Activated naive CD4-positive, alpha-beta T cell treated with anti-CD3 and anti-CD28 coated beads, Interleukin-2, amount 10 ng/mL, durations not matched to agents 7 days and 5 days (primary cell): Measurements from ENCODE around the gene OR14A16.

Experiments
- CTCF ChIA-PET: fragments of 350-600 bp; sonication (Branson Sonifier 250); formaldehyde crosslinking; loops from one replicate; lab custom pipeline; 2021; ENCODE audit warnings: antibody characterized with exemption; lab: Charles Lee
- DNase-seq: peaks from one replicate; pipeline ENCODE4 v3.0.0-alpha.2; 2020
- H3K27ac Mint-ChIP-seq: one replicate; pipeline ENCODE4 v1.8.0; 2021; ENCODE audit warnings: mild to moderate bottlenecking, moderate library complexity, mixed read lengths
- H3K27me3 Mint-ChIP-seq: one replicate; pipeline ENCODE4 v1.8.0; 2021; ENCODE audit warnings: mild to moderate bottlenecking, mixed read lengths
- H3K36me3 Mint-ChIP-seq: one replicate; pipeline ENCODE4 v1.8.0; 2021; ENCODE audit warnings: mixed read lengths
- H3K4me1 Mint-ChIP-seq: one replicate; pipeline ENCODE4 v1.8.0; 2021; ENCODE audit warnings: mixed read lengths
- H3K4me3 Mint-ChIP-seq: one replicate; pipeline ENCODE4 v1.8.0; 2021; ENCODE audit warnings: mild to moderate bottlenecking, moderate library complexity, mixed read lengths
- H3K9me3 Mint-ChIP-seq: one replicate; pipeline ENCODE4 v1.8.0; 2021; ENCODE audit warnings: mixed read lengths

Gene OR14A16, protein sequence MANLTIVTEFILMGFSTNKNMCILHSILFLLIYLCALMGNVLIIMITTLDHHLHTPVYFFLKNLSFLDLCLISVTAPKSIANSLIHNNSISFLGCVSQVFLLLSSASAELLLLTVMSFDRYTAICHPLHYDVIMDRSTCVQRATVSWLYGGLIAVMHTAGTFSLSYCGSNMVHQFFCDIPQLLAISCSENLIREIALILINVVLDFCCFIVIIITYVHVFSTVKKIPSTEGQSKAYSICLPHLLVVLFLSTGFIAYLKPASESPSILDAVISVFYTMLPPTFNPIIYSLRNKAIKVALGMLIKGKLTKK

DNA sequence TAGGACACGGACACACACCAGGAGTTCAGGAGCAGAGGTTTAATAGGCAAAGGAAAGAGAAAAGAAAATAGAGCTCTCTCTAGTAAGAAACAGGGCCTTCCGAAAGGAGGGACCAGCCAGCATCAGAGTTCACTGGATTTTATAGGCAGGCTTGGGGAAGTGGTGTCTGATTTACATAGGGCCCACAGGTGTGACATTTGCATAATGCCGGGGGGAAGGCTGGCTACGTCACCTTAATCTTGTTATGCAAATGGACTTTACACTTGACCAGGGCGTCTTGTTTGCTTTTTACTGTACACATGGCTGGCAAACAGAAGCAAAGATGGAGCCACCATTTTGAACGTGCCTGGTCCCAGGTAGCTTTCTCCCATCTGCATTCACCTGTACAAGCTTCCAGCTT is at the start of gene OR14A16:
OR14A16 (minus strand) TSS at position 97 of the 400 bp plus-strand sequence. CDS start 8,390 bp downstream, outside the sequence.
- H3K36me3 Mint-ChIP-seq = no peaks in the 10 kb centered on the region
- H3K27ac Mint-ChIP-seq = no peak within 1 kb of the TSS
- no peaks in the 10 kb centered on the region for H3K27me3 Mint-ChIP-seq

DNA sequence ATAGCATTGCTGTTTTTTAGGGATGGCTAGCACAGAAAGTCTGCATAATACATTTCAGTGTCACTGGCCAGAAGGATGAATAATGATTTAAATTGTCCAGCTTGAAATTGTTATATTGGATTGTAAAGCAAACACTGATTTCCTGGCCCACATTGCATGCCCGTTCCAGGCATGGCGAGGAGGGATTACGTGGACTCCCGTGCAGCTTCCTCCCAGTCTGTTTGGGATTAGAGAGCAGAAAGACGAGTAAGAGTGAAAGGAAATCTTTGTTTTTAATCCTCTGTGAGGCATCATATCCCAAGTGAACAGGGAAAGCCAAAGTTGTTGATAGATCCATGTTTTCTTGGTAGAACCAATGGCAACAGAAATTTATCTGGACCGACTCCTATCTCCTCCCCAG is 41.5 kb upstream of the OR14A16 start:
- peaks cover 4% of the 10 kb centered on the region for H3K9me3 Mint-ChIP-seq
- no peaks in the 10 kb centered on the region for H3K36me3 Mint-ChIP-seq
- no peak for DNase-seq
- no peak overlapping the region for H3K4me3 Mint-ChIP-seq
- H3K27me3 Mint-ChIP-seq = peaks cover 2% of the 10 kb centered on the region
- CTCF ChIA-PET = no interaction called here
- H3K4me1 Mint-ChIP-seq = no peaks in the 10 kb centered on the region
- no peak overlapping the region for H3K27ac Mint-ChIP-seq

More for the DNA sequence above, at the start of gene OR14A16:
- Mint-ChIP-seq H3K4me3 (no peak within 1 kb of the TSS), H3K9me3 (no peaks in the 10 kb centered on the region), H3K4me1 (no peaks in the 10 kb centered on the region)
- DNase-seq = no peak
- CTCF ChIA-PET = no interaction called here

DNA sequence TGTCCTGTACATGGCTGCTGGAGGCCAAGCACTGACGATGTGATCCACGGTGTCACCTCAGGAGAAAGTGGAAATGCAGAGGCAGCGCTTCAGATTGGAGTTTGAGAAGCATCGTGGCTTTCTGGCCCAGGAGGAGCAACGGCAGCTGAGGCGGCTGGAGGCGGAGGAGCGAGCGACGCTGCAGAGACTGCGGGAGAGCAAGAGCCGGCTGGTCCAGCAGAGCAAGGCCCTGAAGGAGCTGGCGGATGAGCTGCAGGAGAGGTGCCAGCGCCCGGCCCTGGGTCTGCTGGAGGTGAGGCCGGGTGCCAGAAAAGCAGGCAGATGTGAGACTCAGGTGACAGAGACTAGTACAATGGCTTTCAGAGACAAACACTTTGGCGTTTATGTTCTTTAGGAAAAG is 40.7 kb upstream of the OR14A16 start:
- CTCF ChIA-PET = no interaction called here
- H3K27me3 Mint-ChIP-seq = peaks cover 7% of the 10 kb centered on the region
- H3K4me3 Mint-ChIP-seq = no peak overlapping the region
- DNase-seq = no peak
- H3K27ac Mint-ChIP-seq = no peak overlapping the region
- peaks cover 1% of the 10 kb centered on the region for H3K9me3 Mint-ChIP-seq
- H3K4me1 Mint-ChIP-seq = no peaks in the 10 kb centered on the region
- H3K36me3 Mint-ChIP-seq = no peaks in the 10 kb centered on the region

DNA sequence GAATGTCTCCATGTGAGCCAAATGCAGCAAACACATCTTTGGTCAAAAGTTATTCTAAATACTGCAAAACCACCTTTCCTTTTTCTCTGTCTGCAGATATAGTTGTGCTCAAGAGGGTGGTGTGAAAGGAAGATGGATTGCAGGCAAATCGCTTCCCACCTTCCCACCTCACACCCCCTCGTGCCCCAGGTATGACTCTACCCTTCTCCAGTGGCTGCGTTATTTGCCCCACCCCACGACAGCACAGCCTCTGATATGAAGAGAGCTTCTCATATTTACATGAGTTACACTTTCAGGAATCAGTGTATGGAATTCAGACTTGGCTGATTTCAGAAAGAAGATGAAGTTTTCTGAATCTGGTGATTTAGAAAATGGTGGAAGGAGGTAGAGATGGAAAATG is 38.8 kb upstream of the OR14A16 start:
- H3K27ac Mint-ChIP-seq = no peak overlapping the region
- no peak for DNase-seq
- no peaks in the 10 kb centered on the region for H3K9me3 Mint-ChIP-seq
- H3K4me1 Mint-ChIP-seq = peaks cover 8% of the 10 kb centered on the region
- peaks cover 21% of the 10 kb centered on the region for H3K27me3 Mint-ChIP-seq
- no peak overlapping the region for H3K4me3 Mint-ChIP-seq
- CTCF ChIA-PET = no interaction called here
- H3K36me3 Mint-ChIP-seq = no peaks in the 10 kb centered on the region

DNA sequence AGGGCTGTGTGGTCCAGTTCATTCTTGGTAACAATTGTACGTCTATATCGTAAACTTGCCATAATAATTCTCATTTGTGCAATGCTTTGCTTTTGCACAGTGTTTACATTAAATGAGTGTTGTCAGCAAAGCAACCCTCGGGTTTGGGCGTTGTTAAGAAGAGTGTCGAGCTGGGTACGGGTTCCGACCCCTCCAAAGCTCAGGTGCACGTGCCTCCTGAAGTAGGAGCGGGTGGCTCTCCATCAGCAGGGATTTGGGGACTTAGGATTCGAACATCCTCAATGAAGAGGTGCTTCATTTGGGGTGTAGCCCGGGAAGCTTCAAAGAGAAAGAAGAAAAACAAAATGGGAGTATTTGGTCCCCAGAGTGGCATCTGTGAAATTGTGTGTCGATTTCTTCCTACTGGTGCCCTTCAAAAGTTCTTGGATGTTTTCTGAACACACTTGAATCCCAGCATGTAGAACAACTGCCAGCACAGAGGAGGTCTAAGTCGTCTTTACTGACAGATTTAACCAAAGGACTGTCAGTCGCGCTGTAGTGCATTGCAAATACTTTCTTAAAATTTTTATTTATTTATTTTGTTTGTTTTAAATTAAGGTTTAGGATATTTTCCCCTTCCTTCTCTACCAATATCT is 34.2 kb upstream of the OR14A16 start:
- Mint-ChIP-seq H3K27ac (no peak overlapping the region), H3K27me3 (peaks cover 47% of the 10 kb centered on the region), H3K36me3 (no peaks in the 10 kb centered on the region), H3K9me3 (no peaks in the 10 kb centered on the region), H3K4me3 (peak overlapping the region; percentile 73), H3K4me1 (peaks cover 13% of the 10 kb centered on the region)
- CTCF ChIA-PET = interaction anchor here (1.3 kb wide), 2 partner anchors 16 to 48 kb away, joined by 3 to 4 read pairs; partner anchors contain the start of gene OR11L1
- no peak for DNase-seq

DNA sequence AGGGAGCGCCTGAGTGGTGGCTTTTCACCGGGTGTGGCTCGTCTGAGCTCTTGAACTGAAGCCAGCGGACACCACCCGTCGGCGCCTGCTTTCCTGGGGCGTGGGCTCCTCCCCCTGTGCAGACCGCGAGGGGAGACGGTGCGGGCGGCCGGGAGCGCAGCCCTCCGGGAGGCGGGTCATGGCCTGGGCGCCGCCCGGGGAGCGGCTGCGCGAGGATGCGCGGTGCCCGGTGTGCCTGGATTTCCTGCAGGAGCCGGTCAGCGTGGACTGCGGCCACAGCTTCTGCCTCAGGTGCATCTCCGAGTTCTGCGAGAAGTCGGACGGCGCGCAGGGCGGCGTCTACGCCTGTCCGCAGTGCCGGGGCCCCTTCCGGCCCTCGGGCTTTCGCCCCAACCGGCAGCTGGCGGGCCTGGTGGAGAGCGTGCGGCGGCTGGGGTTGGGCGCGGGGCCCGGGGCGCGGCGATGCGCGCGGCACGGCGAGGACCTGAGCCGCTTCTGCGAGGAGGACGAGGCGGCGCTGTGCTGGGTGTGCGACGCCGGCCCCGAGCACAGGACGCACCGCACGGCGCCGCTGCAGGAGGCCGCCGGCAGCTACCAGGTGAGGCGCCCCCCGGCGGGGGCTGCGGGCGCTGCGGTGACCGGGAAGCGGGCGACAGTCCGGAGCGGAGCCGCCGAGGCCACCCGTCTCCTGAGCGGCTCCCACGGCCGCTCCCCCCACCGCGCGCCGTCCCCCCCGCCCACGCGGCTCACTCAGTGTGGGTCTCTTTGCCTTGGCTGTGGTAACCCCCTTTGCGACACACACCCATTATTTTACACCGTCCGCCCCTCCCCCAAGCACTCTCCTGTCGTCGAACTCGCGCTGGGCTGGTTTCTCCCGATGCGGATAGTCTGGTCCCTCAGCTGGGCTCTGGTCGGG is 33.4 kb upstream of the OR14A16 start, which contains the start of gene TRIM58:
TRIM58 (plus strand) TSS at position 119 of the 916 bp plus-strand sequence; CDS start at position 179, 60 bp downstream.
- CTCF ChIA-PET = interaction anchor here (1.3 kb wide), 3 partner anchors 15 to 49 kb away, joined by 3 to 4 read pairs (median 3); partner anchors contain the start of gene OR11L1
- Mint-ChIP-seq H3K27ac (peak within 1 kb of the TSS; percentile 49), H3K4me3 (peak within 1 kb of the TSS; percentile 73), H3K4me1 (peaks cover 13% of the 10 kb centered on the region), H3K27me3 (peaks cover 47% of the 10 kb centered on the region), H3K9me3 (no peaks in the 10 kb centered on the region), H3K36me3 (no peaks in the 10 kb centered on the region)
- peak; percentile 51 for DNase-seq

DNA sequence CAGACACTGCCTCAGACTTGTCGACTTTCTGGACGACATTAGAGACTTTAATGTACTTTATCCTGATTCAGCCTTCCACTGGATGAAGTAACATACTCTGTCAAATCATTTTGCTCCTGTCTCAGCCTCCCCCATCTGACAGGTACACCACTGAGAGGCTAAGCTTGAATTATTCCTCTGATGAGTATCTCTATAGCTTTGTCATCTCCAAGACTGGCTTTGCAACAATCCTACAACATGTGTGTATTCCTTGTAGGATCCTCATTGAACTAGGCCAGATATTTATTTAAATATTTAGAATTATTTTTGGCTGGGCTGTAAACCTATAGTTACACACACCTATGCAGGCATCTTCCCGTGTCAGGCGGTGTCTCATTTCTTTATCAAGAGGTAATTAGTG is 32.0 kb upstream of the OR14A16 start:
- Mint-ChIP-seq H3K36me3 (no peaks in the 10 kb centered on the region), H3K4me3 (no peak overlapping the region), H3K4me1 (peaks cover 13% of the 10 kb centered on the region), H3K9me3 (no peaks in the 10 kb centered on the region), H3K27ac (no peak overlapping the region), H3K27me3 (peaks cover 47% of the 10 kb centered on the region)
- no peak for DNase-seq
- CTCF ChIA-PET = interaction anchor here (0.8 to 1.3 kb wide), 2 partner anchors 23 to 41 kb away, joined by 3 read pairs; no protein-coding TSS in a partner anchor

DNA sequence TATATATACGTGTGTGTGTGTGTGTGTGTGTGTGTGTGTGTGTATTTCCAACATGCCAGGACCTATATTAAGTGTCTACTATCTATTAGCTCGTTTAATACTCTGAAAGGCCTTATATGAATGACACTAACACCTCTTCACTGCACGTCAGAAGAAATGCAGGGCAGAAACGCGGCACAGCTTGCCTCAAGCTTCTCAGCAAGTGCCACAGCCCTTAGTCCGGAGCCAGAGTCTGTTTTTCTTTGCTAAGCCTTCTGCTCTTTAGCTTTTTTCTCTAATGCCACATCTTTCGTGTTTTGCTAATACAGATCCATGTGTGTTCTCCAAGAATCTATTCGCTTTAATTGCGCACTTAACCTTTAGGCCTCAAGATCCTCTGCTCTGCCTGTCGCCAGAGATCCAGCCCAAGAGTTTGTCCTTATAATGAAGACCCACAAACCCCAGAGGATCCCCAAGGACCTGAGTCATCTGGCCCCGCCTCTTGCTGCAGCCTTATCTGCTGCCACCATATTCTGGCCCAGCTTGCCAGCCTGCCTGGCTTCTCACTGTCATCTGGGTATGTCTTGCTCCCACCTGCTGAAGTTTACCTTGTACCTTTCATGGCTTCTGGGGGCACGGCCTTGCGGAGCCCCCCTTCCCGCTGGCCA is 31.1 kb upstream of the OR14A16 start:
- CTCF ChIA-PET = no interaction called here
- Mint-ChIP-seq H3K4me1 (peaks cover 13% of the 10 kb centered on the region), H3K4me3 (no peak overlapping the region), H3K27ac (no peak overlapping the region), H3K9me3 (no peaks in the 10 kb centered on the region), H3K36me3 (no peaks in the 10 kb centered on the region), H3K27me3 (peaks cover 41% of the 10 kb centered on the region)
- no peak for DNase-seq

DNA sequence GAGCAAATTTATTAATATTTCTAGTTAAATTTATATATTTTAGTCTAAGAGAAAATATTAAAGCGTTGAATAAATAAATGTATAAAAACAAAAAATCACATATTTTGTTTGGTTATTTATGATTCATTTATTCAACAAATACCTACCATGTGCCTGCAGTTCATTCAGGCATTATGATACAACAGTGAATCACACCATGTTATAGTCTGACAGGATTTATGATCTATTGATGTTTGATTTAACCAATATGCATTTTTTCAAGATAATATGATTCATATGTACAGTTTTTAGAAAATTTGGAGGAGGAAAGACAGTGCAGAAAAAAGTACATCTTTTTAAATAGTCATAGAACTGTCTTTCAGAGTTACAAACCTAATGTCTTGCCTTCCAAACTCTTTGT is 25.7 kb upstream of the OR14A16 start:
- H3K27me3 Mint-ChIP-seq = no peaks in the 10 kb centered on the region
- no peaks in the 10 kb centered on the region for H3K9me3 Mint-ChIP-seq
- CTCF ChIA-PET = no interaction called here
- H3K4me3 Mint-ChIP-seq = no peak overlapping the region
- no peak for DNase-seq
- H3K36me3 Mint-ChIP-seq = no peaks in the 10 kb centered on the region
- H3K27ac Mint-ChIP-seq = no peak overlapping the region
- no peaks in the 10 kb centered on the region for H3K4me1 Mint-ChIP-seq

DNA sequence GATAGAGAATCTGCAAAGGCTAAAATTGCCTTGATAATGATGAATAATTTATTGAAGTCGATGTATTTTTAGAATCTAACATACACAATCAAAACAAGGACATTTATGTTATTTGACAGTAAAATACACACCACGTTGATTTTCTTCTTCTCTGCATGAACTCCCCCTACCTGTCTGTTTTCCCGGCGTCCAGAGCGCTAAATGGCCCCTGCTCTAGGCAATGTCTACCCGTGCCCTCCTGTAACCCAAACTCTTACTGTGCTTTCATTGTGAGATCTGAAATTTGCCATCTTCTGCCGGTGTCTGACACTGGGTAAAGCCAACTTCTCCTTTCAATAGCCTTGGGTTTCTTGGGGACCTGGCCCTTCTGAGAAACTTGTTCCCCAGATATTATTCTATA is 24.4 kb upstream of the OR14A16 start:
- Mint-ChIP-seq H3K9me3 (no peaks in the 10 kb centered on the region), H3K36me3 (no peaks in the 10 kb centered on the region), H3K4me3 (no peak overlapping the region), H3K27me3 (no peaks in the 10 kb centered on the region), H3K27ac (no peak overlapping the region), H3K4me1 (no peaks in the 10 kb centered on the region)
- no peak for DNase-seq
- CTCF ChIA-PET = no interaction called here

DNA sequence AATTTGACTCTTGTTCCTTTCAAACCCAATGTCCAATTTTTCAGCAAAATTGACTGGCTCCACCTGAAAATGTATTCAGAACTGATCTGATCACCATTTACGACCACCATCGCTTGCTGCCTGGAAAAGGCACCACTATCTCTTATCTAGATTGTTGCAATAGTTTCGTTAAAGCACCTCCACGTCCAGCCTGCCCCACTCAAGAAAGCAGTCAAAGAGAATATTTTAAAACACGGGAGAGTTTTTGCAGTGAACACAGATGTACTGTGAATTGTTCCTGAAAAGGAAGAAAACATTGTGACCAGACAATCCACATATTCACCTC is 21.7 kb upstream of the OR14A16 start:
- no peaks in the 10 kb centered on the region for H3K36me3 Mint-ChIP-seq
- H3K4me1 Mint-ChIP-seq = no peaks in the 10 kb centered on the region
- no peak overlapping the region for H3K27ac Mint-ChIP-seq
- DNase-seq = no peak
- no peaks in the 10 kb centered on the region for H3K27me3 Mint-ChIP-seq
- CTCF ChIA-PET = no interaction called here
- no peak overlapping the region for H3K4me3 Mint-ChIP-seq
- no peaks in the 10 kb centered on the region for H3K9me3 Mint-ChIP-seq

DNA sequence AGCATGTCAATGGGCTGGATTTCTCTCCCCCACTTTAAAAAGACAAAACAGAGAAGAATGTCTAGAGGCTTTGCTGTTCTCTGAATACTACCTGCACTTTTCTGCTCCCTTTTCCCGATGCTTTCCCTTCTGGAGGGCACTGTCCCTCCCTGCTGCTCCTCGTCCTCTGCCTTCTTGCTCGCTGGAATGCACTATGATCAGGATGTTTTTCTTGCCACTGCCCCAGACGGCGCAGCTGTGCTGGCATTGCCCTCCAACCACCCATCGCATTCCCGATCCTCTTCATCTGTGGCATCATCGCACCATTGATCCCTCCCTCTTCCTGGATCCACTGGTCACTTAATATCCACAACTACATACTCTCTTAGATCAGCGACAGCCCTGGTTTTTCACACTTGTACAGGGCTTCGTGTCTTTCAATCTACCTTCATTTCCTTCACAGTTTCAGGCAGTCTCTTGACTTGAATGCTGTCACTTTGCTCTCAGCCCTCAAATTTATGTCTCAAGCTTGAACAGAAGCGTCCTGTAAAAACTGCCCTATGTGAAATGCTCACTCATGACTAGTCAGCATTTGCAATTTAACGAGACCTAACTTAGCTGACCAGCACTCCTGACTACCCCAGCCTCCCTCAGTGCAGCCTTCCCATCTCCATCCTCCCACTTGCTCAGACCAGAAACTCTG is 21.2 kb upstream of the OR14A16 start:
- H3K27ac Mint-ChIP-seq = no peak overlapping the region
- no peak for DNase-seq
- no peaks in the 10 kb centered on the region for H3K9me3 Mint-ChIP-seq
- CTCF ChIA-PET = no interaction called here
- no peaks in the 10 kb centered on the region for H3K36me3 Mint-ChIP-seq
- H3K27me3 Mint-ChIP-seq = no peaks in the 10 kb centered on the region
- H3K4me1 Mint-ChIP-seq = no peaks in the 10 kb centered on the region
- no peak overlapping the region for H3K4me3 Mint-ChIP-seq

DNA sequence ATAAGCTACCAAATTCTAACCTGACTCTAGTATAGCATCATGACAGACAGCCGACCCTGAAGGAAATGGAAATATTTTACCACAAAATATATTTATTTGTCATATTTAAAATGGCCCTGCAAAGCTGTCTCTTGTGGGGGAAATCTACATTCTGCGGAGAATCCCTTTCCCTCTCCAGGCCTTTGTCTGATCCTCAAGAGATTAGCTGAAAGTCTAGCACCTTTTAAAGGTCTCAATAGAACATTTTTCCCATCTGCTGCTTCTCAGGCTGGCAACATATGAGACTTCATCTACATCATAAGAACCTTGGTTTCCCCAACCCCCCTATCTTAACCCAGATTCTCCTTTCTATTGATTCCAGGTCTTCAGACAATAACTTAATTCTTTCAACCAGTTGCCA is 19.5 kb upstream of the OR14A16 start:
- no peaks in the 10 kb centered on the region for H3K27me3 Mint-ChIP-seq
- no peaks in the 10 kb centered on the region for H3K9me3 Mint-ChIP-seq
- no peaks in the 10 kb centered on the region for H3K4me1 Mint-ChIP-seq
- H3K27ac Mint-ChIP-seq = no peak overlapping the region
- H3K4me3 Mint-ChIP-seq = no peak overlapping the region
- DNase-seq = no peak
- CTCF ChIA-PET = no interaction called here
- no peaks in the 10 kb centered on the region for H3K36me3 Mint-ChIP-seq
